HG02981 (cell line): ENCODE data around the gene THAP4.

Experiments
- ATAC-seq: cut with Tn5 transposase; IDR thresholded peaks from one replicate; pipeline ENCODE4 v1.9.1; 2021; ENCODE audit warnings: mild to moderate bottlenecking, moderate library complexity; ENCODE audit not compliant: unreplicated experiment

THAP4 gene

DNA sequence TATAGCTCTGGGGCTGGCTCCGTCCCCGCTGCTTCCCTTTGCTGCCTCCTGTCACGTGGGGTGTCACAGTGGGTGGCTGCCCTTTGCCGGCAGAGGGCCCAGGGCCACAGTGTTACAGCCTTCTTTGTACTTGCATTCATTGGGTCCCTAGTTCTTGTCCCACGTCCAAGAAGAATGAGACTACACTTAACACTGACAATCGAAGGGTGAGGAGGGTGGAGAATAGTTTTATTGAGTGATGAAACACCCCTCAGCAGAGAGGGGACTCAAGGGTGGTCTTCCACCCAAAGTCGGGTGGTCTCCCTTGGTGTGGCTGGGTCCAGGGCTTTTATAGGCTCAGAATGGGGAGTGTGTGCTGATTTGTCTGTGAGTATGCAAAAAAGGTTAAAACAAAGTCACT is 2.4 kb upstream of the THAP4 start:
- no peak for ATAC-seq

DNA sequence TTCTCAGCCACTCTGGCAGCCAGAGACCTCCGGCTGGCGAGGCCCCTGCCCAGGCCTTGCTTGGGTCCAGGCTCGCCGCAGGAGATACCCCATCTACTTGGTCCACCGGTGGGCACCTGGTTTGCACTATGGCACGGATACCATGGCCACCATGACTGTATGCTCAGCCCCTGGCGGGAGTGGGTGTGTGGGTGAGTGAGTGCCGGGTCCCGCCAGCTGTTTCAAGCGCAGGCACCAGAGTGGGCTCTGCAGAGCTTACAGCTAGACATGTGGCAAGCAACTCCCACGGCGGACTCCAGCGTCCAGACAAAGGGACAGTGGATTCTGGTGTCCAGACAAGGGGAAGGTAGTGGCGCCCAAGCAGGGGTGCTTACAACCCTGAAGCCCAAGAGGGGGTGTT is 2.0 kb upstream of the THAP4 start:
- no peak for ATAC-seq

DNA sequence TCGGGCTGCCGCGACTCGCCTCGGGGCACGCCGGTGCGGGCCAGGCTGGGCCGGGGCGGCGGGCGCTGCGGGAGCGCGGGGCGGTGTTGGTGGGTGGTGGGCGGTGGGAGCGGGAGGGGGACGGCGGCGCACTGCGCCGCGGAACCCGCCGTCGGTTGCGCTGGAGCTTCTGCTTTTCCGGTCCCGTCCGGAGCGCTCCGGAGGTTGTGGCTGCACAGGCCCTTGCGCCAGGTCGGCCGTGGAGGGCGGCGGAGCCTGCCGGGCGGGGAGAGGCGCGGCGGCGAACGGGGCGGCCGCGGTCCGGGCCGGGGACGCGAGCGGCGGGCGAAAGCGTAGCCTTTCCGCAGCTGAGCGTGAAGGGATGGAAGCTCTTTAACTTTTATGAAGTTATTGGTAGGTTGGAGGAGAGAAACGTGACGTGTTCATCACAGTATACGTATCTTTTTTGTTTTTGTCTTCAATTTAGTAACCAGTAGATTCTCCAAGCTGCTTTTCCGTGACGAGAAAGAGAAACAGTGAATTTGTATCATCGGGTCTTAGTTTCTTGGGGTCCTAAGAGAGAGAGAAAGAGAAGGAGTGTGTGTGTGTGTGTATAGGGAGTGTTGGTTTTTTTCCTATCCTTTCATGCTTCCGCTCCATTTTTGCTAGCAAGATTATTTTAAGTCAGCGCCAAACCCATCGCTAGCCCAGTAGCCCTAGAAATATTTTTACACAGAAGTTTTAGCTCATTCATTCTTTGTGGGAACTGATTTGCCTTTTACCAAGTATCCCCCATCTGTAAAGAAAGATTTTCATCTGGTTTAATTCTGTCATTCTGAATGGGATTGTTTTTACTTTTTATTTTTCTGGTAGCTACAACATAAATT is 1.1 kb upstream of the THAP4 start:
- peak; percentile 9 for ATAC-seq

DNA sequence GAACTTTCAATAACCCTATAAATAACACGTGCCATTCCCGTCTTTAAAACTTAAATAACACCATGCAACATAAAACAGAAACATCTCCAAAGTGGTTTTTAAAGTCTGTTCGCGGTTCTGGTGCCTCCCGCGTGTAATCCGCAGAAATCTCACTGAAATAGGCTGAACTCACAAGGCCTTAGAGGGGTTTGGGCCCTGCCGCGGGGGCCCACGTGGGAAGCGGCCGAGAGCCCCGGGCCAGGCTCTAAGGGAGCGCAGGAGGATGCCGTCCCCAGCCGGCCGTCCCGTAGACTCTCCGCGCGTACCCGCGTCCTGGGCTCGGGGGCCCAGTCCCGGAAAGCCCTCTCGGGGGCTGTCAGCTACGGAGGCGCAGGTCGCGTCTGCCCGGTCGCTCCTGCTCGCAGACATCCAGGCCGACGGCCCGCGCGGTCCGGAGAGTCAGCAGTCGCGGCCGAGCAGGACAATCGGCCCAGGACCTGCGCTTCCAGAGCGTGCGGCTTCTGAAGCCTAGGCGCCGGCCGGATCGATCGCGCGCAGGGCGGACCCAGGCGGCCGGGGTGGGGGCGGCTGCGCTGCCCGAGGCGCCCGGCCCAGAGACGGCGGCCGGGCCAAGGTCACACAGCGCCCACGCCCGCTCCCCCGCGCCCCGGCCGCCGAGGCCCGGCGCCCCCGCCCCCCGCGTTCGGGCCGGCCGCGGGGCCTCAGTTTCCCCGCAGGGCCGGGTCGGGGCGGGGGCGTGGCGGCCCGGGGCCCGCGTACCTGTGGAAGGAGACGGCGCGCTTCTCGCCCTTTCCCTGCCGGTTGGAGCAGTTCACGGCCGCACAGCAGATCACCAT is 558 bp downstream of the THAP4 start:
- peak; percentile 27 for ATAC-seq

DNA sequence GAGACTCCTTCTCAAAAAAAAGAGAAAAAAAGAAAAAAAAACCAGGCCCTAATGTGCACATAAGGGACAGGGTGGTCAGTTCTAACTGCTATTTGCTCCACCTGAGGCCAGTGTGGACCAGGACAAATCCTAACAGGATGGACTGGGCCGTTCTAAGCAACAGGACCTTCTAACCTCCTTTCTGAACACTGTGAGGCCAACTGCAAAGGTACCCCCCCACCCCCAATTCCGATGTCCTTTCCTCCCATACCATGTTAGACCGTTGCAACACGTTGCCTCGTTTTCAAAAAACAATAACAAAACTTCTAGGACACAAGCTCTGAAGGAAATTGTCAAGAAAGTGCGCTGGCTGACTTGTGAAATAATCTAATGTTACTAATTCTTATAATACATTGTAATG is 1.2 kb downstream of the THAP4 start:
- no peak for ATAC-seq

DNA sequence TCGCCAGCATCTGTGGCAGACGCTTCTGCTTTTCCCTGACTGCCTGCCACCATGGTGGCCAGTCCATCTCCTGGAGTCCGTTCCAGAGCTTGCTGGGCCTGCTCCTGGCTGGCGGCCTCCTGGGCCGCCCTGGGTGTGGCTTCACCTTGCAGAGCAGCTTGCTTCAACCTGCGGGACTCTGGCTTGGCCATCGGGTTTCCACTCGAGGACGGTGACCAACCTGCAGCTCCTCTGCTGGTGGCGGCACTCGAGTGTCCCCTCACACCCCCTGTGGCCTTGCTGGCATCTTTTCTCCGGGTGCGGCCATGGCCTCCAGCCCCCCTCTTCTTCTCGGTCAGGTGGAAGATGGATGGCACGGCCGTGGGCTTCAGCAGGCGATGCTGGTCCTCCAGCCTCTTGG is 3.4 kb downstream of the THAP4 start:
- no peak for ATAC-seq

DNA sequence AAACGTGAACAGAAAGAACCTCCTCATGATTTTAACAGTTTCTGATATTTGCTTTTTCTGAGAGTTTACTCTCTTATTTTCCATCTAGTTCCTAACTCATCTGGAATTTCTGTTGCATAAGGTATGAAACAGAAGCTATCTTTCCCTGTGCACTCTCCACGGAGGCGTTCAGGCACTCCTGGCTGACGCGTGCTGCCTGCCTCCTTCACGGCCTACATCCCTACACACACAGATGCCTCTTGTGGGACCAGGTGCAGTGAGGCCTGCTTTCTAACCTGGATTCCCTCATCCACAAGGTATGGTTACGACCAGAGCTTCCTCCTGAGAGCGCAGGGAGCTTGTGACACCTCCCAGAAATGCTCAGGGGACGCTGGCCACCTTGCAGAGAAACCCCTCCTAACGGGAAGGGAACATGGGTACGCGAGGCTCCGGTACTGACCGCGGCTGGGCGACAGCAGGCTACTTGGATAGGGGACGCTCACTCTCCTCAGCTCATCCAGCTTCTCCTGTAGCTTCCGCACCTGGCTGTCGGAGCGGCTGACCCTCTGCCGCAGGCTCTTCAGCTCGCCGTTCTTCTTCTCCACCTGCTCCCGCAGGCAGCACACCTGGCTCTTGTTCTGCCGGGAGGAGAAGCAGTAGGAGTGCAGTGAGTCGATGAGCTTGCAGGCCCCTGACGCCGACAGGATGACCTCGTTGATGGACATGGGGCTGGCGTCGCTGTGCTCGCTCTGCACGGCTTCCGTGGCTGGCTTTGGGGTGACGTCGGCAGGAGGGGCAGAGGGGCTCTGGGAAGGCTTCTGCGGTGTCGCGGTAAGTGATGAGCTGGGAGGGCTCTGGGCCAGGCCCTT is 4.3 kb downstream of the THAP4 start:
- ATAC-seq, result no peak

DNA sequence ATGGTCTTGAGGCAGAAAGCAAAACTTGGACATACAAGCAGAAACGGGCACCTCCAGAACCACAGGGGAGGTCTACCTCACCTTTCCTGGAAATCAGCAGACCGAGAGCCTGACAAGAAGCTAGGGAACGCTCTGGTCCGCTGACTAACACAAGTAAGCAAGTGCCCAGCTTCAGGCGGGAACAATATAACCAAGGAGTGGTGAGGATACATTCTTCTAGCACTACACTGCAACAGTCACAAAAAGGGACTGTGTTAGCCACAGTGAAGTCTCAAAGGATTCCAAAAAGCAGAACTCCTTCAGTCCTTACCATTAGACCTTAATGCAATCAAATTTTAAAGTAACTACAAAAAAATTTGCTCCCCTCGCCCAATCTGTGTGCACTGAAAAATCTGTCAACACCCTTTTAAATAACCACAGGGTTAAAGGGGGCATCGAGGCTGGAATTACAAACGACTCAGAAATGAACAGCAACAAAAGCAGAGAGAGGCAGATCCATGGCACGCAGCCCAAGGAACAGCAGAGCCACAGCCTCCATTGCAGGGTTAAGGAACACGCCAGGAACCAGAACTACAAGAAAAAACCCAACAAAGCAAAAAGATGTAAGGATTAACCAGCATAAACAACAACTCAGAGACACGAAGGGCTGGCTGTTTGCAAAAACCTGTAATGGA is 7.1 kb downstream of the THAP4 start:
- ATAC-seq, result no peak

DNA sequence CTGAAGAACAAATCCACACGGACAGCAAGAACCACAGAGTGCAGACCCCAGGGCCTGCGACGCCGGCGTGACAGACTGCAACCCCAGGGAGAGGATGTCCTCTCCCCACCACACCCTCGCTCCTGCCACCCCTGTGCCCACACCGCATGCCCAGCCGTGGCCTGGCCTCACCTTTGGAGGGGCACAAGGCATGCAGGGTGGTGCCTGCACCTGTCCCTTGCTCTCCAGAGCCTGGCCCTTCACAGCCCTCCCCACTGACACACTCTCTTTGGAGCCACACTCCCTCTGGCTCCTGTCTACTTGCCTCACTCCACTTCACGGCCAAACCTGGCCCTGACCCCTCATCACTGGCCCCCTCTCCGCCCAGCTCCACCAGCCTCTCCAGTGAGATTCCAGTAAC is 9.3 kb downstream of the THAP4 start:
- no peak for ATAC-seq

DNA sequence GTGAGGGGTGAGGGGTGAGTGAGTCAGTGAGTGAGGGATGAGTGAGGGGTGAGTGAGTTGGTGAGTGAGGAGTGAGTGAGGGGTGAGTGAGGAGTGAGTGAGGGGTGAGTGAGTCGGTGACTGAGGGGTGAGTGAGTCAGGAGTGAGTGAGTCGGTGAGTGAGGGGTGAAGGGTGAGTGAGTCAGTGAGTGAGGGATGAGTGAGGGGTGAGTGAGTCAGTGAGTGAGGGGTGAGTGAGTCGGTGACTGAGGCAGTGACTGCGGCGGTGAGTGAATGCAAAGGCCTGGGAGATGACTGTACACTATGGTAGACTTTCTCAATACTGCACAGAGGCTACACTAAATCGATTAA is 16.6 kb downstream of the THAP4 start:
- ATAC-seq, result no peak

DNA sequence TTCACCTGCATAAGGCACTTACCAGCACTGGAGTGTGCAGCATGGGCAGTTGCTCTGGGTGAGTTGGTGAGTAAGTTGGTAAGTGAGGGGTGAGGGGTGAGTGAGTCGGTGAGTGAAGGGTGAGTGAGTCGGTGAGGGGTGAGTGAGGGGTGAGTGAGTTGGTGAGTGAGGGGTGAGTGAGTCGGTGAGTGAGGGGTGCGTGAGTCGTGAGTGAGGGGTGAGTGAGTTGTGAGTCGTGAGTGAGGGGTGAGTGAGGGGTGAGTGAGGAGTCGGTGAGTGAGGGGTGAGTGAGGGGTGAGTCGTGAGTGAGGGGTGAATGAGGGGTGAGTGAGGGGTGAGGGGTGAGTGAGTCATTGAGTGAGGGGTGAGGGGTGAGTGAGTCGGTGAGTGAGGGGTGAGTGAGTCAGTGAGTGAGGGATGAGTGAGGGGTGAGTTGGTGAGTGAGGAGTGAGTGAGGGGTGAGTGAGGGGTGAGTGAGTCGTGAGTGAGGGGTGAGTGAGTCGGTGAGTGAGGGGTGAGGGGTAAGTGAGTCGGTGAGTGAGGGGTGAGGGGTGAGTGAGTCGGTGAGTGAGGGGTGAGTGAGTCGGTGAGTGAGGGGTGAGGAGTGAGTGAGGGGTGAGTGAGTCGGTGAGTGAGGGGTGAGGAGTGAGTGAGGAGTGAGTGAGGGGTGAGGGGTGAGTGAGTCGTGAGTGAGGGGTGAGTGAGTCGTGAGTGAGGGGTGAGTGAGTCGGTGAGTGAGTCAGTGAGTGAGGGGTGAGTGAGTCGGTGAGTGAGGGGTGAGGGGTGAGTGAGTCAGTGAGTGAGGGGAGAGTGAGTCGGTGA is 17.1 kb downstream of the THAP4 start:
- ATAC-seq, result no peak

DNA sequence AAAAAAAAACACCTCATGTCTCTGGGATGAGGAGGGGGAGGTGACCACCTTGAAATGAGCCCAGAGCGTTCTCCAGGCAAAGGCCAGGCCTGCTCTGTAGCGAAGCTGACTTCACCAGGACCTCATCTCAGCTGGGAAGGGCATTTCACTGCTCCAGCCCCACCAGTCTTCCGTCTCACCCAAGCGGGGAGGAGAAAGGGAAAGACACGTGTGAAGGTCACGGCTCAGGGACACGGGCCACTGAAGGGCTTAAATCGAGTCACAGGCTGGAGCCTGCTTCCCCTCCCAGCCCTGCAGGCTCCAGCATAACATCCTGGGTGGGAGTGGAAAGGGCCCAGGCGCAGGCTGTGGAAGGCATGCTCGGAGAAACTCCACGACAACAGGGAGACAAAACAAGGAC is 18.1 kb downstream of the THAP4 start:
- ATAC-seq, result no peak

DNA sequence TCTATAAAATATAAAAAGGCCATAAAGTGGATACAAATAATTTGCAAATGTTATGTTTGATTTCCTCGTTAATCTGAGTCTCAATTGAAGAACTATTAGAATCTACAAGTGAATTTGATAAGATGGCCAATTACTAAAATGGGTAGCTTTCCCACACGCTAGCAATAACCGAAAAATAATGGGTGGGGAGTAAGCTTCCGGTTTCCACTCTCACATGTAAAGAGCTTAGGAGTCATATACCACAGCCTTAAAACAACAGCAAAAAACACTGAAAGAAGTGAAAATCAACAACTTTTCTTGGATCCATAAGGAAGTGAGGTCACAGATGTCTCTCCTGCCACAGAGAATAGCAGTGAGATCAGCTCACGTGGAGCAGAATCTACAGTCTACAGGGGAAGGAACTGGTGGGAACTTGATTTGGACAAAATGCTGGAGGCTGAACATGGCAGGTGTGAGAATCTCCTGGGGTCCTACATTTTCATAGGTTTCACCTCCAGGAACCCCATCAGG is 18.6 kb downstream of the THAP4 start:
- ATAC-seq, result no peak

DNA sequence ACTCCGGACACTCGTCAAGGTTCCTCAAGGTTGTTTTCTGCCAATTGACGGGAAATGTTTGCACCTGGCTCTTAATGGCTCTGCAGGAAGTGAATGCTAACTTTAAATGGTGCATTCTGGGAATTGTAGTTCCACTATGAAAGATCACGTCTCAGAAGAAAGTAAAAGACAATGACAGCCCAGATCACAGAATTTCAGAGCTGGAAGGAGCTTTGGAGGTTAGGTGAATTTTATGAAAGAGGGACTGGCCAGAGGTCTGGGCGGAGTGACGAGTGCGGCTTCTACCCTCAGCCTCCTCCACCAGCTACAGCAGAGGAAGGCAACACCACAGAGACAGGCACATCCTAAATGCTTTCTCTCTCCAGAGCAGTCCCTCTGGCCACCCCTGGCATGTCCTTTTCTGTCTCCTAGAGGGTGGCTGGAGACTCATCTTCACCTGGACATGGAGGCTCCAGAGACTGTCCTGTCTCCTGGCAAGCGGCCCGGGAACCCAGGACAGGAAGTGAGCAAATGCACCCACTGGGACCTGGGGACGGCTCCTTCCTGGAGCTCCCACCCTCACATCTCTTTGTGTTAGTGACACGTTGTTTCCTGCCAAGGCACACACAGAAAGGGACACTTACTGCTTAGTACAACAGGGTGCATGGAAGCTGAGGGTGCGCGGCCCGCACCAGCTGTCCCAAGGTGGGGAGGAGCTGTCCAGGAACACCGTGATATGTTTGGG is 19.4 kb downstream of the THAP4 start:
- ATAC-seq, result peak; percentile 52

DNA sequence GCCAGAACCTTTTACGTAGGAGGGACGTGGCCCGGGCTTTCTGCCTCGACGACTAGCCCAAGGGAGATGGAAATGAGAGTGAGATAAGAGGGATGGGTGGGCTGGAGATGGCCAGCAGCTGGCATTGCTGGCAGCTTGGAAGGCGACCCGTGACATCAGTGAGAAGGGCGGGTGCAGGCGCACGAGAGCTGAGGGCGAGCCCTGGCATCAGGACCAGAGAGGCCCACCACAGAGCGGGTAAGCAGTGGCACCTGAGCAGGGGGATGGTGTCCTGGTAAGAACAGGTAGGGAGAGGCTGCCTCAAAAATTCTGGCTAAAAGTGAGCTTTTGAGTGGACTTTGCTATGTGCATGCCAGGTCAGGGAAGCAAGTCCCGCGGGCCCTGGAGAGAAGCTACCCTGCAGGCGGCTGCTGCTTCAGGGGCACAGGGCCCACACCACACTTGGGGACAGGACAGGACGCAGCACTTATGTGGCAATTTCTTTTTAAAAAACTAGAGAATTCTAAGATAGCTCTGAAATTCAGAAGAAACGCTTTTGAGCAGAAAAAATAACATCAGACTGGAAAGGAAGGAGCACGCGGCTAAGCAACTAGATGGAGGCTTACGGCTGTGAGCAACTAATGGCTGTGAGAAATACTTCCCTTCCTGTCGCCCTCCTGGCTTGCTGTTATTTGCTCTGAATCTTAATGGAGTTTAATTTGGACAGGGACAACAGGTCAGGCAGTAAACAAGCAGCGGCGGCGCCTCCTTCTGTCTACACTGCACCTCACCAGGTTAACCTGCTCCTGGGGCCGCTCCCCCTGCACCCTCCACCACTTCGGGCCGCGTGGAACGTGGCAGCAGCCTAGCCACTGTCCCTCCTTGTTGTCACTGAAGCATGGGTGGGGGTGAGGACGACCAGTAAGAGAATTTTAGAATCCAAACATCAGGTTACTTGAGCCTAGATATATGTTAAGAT is 20.5 kb downstream of the THAP4 start:
- no peak for ATAC-seq

DNA sequence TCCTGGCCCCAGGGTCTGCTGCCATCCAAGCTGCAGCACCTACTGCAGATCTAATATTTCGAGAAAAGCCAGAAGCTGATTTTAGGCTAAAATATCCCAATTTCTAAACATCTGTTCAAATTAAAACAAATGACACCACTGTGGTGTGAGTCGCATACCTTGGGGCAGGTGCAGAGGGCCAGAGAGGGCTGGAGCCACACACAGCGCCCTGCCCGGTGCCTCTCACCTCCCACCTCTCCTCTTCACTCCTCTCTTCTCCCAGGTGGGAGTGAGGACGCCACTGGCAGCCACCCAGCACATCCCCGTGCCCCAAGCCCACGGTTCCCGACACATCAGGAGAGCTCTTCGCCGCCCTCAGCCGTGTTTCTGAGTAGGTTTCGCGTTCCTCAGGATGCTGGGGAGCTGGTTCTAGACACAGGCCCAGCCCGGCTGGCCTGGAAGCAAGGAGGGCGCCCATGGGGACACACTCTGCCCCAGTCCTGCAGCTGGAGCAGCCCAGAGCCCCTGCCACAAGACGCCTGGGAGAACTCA is 21.4 kb downstream of the THAP4 start:
- ATAC-seq, result no peak

DNA sequence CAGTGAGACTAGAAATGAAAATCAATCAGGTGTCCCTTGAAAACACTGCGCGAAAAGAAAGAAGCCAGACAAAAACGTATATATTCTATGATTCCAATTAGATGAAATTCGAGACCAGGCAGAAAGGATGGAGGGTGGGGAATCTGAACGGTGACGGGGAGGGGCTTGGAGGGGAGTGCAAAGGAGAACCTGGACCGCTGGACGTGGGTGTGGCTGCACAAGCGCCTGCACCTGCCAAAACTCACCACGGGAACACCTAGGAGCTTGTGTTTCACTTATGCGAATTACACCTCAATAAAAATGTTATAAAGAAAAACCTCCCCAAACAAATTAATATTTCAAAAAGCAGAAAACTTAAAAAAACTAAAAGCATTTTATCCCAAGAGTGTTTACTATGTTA is 21.9 kb downstream of the THAP4 start:
- ATAC-seq, result no peak
